NOMO-1 treated with DMSO at 0.1 percent for 48 hours (cell line): ENCODE data around the gene ARL5A.
"Not testable (repeated sequence)": the region's sequence is repeated elsewhere in the genome, so short reads cannot be mapped to it uniquely, and the experiment has no call there.

Experiments
- DNase-seq: peaks from one replicate; lab custom pipeline; 2025; ENCODE audit not compliant: unreplicated experiment; lab: John Stamatoyannopoulos, UW

Gene ARL5A

GRCh38 chr2:151796774-151797173 is 31.4 kb downstream of the ARL5A start:
- no peak for DNase-seq

- DNase-seq, result no peak
Observed at GRCh38 chr2:151795646-151796240, 32.5 kb downstream of the ARL5A start.

DNA sequence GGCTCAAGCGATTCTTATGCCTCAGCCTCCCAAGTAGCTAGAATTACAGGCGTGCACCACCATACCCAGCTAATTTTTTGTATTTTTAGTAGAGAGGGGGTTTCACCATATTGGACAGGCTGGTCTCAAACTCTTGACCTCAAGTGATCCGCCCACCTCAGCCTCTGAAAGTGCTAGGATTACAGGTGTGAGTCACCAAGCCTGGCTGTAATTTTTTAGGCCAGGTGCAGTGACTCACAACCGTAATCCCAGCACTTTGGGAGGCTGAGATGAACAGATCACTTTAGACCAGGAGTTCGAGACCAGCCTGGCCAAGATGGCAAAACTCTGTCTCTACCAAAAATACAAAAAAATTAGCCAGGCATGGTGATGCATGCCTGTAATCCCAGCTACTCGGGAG is 33.8 kb downstream of the ARL5A start:
- DNase-seq, result not testable (repeated sequence)

DNA sequence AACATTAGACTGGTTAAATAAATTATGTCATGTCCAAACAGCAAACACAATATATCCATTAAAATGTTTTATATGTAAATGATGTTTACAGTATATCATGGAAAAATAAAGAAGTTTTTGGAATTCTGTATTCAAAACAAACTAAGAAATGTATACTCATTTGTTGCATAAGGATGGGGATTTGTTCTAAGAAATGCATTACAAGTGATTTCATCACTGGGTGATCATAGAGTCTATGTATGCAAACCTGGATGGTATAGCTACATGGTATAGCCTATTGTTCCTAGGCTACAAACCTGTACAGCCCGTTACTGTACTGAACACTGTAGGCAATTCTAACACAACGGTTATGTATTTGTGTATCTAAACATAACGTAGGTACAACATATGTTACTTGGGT is 35.1 kb downstream of the ARL5A start:
- no peak for DNase-seq

DNA sequence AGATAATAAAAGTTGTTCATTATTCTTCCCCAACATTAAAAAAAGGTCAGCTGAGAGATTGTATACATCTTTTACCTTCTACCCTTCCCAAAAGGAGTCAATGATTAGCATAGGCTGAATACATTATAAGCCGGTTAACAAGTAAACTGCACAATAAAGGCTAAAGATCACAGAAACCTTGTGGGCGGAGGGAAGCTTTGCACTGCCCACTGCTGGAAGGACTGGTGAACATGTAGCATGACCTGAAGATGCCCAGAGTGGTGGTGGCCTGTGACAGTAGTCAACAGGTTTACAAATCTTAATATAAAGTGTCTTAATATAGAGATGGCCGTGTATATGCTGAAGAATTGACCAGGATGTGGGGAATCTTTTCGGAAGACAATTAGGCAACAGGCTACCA is 35.6 kb downstream of the ARL5A start:
- no peak for DNase-seq

- DNase-seq, result no peak
Observed at GRCh38 chr2:151791545-151791944, 36.7 kb downstream of the ARL5A start.

DNA sequence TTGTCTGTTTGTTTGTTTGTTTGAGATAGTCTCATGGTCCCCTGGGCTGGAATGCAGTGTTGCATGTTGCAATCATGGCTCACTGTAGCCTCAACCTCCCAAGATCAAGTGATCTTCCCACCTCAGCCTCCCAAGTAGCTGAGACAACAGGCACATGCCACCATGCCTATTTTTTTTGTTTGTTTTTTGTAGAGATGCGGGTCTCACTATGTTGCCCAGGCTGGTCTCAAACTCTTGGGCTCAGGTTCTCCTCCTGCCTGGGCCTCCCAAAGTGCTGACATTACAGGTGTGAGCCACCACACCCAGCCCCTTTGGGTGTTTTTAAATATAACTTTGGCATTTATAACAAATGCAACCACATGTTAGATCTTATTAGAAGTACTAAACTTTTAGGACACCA is 37.5 kb downstream of the ARL5A start:
- no peak for DNase-seq

DNA sequence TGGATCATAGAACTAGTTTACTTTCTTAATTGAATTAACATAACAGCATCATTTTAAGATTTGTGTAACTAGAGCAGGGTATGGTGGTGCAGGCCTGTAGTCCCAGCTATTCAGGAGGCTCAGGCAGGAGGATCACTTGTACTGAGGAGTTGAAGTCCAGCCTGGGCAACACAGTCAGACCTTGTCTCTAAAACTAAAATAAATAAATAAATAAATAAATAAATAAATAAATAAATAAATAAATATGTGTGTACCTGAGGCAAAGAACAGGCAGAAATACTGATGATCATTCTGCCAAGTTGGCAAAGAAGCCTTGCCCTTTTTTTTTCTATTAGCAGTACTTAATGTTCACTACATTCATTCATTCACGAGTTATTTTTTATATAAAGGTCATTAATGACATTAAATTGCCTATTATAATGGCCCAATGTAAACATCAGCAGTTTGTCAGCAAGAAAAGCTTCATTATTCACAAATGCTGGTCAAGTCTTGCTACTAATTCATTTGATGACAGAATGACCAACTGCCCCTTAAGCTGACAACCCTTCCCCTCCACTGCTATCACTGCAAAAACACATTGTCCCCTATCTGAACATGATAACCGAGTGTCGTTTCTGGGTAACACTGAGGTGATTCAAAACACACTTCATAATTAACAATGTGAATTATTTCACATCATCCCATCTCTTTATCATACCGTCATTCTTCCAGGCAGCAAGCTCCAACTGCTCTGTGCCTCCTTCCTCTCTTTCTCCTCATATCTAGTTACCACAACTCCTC is 39.0 kb downstream of the ARL5A start:
- DNase-seq, result no peak

- no peak for DNase-seq
Observed at GRCh38 chr2:151786483-151786882, 41.7 kb downstream of the ARL5A start.

DNA sequence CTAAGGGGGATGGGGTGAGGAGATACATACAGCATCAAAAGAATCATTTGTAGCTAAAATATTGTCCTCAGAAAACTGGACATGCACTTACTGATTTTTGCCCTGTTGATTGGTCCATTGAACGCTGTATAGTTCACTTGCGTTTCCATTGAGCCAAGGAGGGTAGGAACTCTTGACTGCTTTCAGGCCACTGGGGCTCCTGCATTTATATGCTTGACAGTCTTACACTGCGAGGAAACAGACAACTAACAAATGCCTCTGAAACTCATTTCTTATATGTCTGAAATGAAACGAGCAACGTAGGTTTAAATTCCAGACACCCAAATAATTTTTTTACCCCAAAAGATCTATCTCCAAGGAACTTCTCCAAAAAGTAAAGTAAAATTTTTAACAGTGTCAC is 42.1 kb downstream of the ARL5A start:
- no peak for DNase-seq

- no peak for DNase-seq
Observed at GRCh38 chr2:151783133-151783520, 45.1 kb downstream of the ARL5A start.

GRCh38 chr2:151782378-151783132 is 45.7 kb downstream of the ARL5A start:
- DNase-seq, result peak; percentile 49

- DNase-seq, result no peak
Observed at GRCh38 chr2:151781642-151782041, 46.6 kb downstream of the ARL5A start.

GRCh38 chr2:151780938-151781337 is 47.3 kb downstream of the ARL5A start:
- DNase-seq, result no peak

DNA sequence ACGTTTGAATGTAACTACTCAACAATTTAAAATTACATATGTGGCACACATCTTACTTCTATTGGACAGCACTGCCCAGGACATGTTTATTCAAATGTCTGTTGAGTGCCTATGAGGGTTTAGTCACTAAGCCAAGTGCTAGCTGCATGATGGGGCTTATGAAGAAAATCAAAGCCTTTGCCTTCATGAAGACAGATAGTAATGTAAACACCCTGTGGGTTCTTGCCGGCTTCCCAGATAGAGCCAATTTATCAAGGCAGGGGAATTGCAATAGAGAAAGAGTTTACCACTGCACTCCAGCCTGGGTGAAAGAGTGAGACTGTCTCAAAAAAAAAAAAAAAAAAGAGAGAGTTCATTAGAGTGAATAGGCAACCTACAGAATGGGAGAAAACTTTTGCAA is 50.3 kb downstream of the ARL5A start:
- no peak for DNase-seq

DNA sequence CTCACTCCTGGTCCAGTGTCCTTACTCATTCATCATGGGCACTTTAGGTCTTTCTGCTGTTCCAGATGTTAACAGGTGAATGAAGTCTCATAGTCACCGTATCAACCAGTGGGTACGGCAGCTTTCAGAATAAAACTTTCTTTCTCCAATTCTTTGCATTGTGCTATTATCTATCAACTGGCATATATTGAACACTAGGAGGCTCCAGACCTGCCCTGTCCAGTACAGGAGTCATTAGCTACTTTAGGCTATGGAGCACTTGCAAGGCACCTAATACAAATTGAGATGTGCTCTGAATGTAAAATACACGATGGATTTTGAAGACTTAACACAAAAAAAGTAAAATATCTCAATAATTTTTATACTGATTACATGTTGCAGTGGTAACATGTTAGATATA is 50.7 kb downstream of the ARL5A start:
- DNase-seq, result no peak

DNA sequence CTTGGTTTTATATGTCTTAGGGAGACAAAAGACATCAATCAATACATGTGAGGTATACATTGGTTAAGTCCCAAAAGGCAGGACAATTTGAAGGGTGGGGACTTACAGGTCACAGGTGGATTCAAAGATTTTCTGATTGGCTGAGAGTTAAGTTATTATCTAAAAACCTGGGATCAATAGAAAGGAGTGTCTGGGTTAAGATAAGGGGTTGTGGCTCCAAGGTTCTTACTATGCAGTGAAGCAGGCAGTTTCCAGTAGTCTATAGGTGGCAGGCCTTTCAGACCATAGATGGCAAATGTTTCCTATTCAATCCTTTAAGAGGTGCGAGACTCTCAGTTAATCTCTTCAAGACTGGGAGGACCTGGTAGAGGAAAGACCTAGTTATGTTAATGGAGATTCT is 51.9 kb downstream of the ARL5A start:
- DNase-seq, result no peak

- no peak for DNase-seq
Observed at GRCh38 chr2:151775057-151775740, 53.0 kb downstream of the ARL5A start.

DNA sequence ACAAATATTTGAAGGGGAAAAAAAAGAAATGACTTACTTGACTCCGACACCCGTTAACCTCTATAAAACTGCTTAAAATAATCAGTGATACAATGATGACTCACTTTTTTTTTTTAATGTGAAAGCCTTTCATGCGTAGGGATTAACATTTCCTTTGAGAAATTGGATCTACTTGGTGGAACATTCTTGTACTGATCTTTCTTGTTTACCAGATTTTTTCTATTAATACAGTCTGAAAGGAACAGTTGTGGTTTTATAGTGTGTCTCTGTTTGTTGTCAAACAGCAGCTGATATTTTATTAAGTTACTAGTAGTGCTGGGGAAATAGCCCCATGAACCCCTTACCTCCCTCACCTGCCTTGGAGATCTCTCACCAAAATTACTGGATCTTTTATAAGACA is 53.7 kb downstream of the ARL5A start:
- DNase-seq, result no peak

GRCh38 chr2:151771599-151772358 is 56.4 kb downstream of the ARL5A start:
- DNase-seq, result no peak

DNA sequence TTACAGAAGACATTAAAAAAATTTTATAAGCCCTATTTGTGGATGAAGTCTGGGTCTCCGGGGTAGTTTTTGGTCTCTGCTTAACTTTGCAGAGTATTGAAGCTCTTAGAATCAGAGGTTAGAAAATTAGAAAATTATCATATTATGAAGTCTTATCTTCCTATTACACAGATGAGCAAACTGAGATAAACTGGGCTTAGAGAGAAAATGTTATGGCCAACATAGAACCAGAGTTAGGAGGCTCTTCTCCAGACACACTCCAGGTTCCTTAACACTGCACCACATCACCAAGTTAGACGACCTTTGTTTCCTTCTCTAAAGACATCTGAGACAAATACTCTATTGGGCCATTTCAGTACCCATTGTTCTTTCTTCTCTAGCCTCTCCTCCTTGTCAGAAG is 57.2 kb downstream of the ARL5A start:
- DNase-seq, result no peak
